HuH-7 (cell line): ENCODE results near the gene ZNF330.
"Not testable (repeated sequence)": the region's sequence is repeated elsewhere in the genome, so short reads cannot be mapped to it uniquely, and the experiment has no call there.

Experiments
- DNase-seq: peaks from one replicate; pipeline ENCODE4 v3.0.0; 2011; ENCODE audit warnings: low spot score

ZNF330 gene

GRCh38 chr4:141220691-141221659, at the start of gene ZNF330:
Gene ZNF330, plus strand, starts transcription at chr4:141220895. Its CDS starts 1,477 bp downstream, at chr4:141222372.
- peak; percentile 76 for DNase-seq

- DNase-seq: no peak
Observed at GRCh38 chr4:141174457-141174856, 46.2 kb upstream of the ZNF330 start.

GRCh38 chr4:141177171-141177570, 43.5 kb upstream of the ZNF330 start:
- DNase-seq: no peak

GRCh38 chr4:141179474-141180373, 41.0 kb upstream of the ZNF330 start:
- DNase-seq: no peak

- DNase-seq: no peak
Observed at GRCh38 chr4:141180991-141181761, 39.5 kb upstream of the ZNF330 start.

GRCh38 chr4:141183491-141183890, 37.2 kb upstream of the ZNF330 start:
- not testable (repeated sequence) for DNase-seq

GRCh38 chr4:141192564-141192963, 28.1 kb upstream of the ZNF330 start:
- no peak for DNase-seq

- DNase-seq: no peak
Observed at GRCh38 chr4:141193516-141194034, 27.1 kb upstream of the ZNF330 start.

GRCh38 chr4:141195095-141195707, 25.5 kb upstream of the ZNF330 start:
- no peak for DNase-seq

GRCh38 chr4:141196227-141196933, 24.3 kb upstream of the ZNF330 start:
- DNase-seq: no peak

- no peak for DNase-seq
Observed at GRCh38 chr4:141207961-141208360, 12.7 kb upstream of the ZNF330 start.

GRCh38 chr4:141210168-141210567, 10.5 kb upstream of the ZNF330 start:
- no peak for DNase-seq

GRCh38 chr4:141213550-141213991, 7.1 kb upstream of the ZNF330 start:
- no peak for DNase-seq

GRCh38 chr4:141215030-141215429, 5.7 kb upstream of the ZNF330 start:
- no peak for DNase-seq

- no peak for DNase-seq
Observed at GRCh38 chr4:141216002-141216761, 4.5 kb upstream of the ZNF330 start.

GRCh38 chr4:141220271-141220670, 424 bp upstream of the ZNF330 start:
- no peak for DNase-seq

GRCh38 chr4:141223418-141223817, 2.7 kb downstream of the ZNF330 start:
- no peak for DNase-seq

GRCh38 chr4:141227280-141227679, 6.6 kb downstream of the ZNF330 start:
- DNase-seq: not testable (repeated sequence)

GRCh38 chr4:141229408-141230101, 8.9 kb downstream of the ZNF330 start:
- DNase-seq: no peak
